ENCODE data around the gene EBF4. TPM values are rescaled to one million over a fixed set of nuclear protein-coding genes. Genes with fewer than 3 reads are reported as not detected.

The EBF4 gene
- total and polyA plus RNA-seq, 10 of the 15 experiments (the other 5 are each of a cell fraction or from before 2014, with no cell fraction given) = 0.13 TPM; not detected in 9

DNA sequence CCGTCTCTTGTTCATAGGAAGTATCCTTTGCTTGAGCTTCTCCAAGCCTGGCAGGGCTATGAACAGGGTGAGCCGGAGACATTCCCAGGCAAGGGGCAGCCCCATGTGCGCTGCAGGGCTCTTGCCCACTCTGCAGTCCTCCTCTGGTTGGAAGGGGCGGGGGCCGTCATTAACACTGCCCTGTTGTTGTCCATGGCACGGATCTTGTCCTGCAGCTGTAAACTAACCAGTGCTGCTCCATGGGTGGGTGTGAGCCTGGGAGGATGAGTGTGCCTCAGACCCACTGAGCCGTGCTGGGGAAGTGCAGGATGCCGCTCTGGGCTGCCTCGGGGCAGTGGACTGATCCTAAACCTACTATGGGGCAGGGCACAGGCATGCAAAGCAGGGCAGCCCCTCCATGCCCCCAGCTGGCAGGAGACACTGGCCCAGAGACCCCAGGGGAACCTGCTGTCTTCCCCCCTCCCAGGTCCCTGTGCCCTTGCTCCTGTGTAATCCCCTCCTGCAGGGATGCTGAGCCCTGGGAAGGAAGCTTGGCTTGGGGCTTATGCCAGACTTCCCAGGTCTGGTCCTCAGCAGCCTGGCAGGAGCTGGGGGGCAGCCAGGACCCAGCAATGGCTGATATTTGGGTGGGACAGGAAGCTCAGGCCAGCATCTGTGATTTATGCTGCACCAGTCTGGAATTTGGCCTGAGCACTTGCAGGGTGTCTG, 8.5 kb downstream of the EBF4 start:
- H3K4me1 ChIP-seq (ENCODE audit: control insufficient read depth, insufficient read depth, low read length) = no peaks in the 10 kb centered on the region
- ChIA-PET CTCF (no interaction called here), POLR2A (no interaction called here), SMC1A (ENCODE audit: uncharacterized antibody, unreplicated experiment) (no interaction called here), RAD21 (ENCODE audit: unreplicated experiment) (no interaction called here)
- H3K9me3 ChIP-seq (replicated peaks; ENCODE audit: control insufficient read depth, insufficient read depth, low read length) = no peaks in the 10 kb centered on the region
- no peak overlapping the region for H3K27ac ChIP-seq (ENCODE audit: control insufficient read depth, insufficient read depth)
- no peak for TF ChIP-seq SRF (IDR thresholded peaks at IDR 0.05; ENCODE audit: low read depth in 2 of 2, low read length in 2 of 2)
- no peak for TF ChIP-seq ZZZ3 (IDR thresholded peaks at IDR 0.05; ENCODE audit: control insufficient read depth, insufficient read length, low read depth)
- TF ChIP-seq FOS (IDR thresholded peaks at IDR 0.05; ENCODE audit: borderline replicate concordance, extremely low read depth, insufficient read length) = no peak
- no peak for TF ChIP-seq SUPT20H (IDR thresholded peaks at IDR 0.05; ENCODE audit: borderline replicate concordance, control insufficient read depth, low read depth, low read length)
- no peak for TF ChIP-seq MEF2B (IDR thresholded peaks at IDR 0.05; ENCODE audit: partially characterized antibody, poor library complexity, severe bottlenecking)
- TF ChIP-seq YY1 (IDR thresholded peaks at IDR 0.05; ENCODE audit: low read depth, low read length) = no peak
- no peak overlapping the region for H3K9ac ChIP-seq (ENCODE audit: control insufficient read depth, insufficient read depth, low read length)
- H3K4me3 ChIP-seq = no peak overlapping the region
- no peak overlapping the region for H3K4me2 ChIP-seq (ENCODE audit: control insufficient read depth, insufficient read depth)
- intact Hi-C loops (cut with micrococcal nuclease; ENCODE audit: unreplicated experiment) (no loop called here), in situ Hi-C loops (cut with MboI) (no loop called here)
- H4K20me1 ChIP-seq (ENCODE audit: control insufficient read depth, insufficient read depth) = no peaks in the 10 kb centered on the region
- BruUV-seq (replicated peaks) = no TSS peak
- ATAC-seq (no peak), FAIRE-seq (no peak), DNase-seq (ENCODE audit: low read depth, low spot score) (no peak)
- H3K79me2 ChIP-seq (ENCODE audit: control insufficient read depth, insufficient read depth, low read length) = no peaks in the 10 kb centered on the region
- no peaks in the 10 kb centered on the region for H3K36me3 ChIP-seq (ENCODE audit: control insufficient read depth in 2 of 2, insufficient read depth in 2 of 2, low read length in 1 of 2)
- 31% methylated on average over 9 of the region's 9 CpGs for WGBS (ENCODE audit: insufficient coverage, insufficient replicate concordance, low lambda C conversion rate, missing lambda C conversion rate)
- no peaks in the 10 kb centered on the region; a peak in 3 of 4 replicates for H3K27me3 ChIP-seq (replicated peaks in 1 of 2; ENCODE audit: control insufficient read depth in 2 of 2, insufficient read depth in 2 of 2, low read length in 1 of 2)
- H2AFZ ChIP-seq (ENCODE audit: control insufficient read depth, low read depth, low read length) = no peak overlapping the region

DNA sequence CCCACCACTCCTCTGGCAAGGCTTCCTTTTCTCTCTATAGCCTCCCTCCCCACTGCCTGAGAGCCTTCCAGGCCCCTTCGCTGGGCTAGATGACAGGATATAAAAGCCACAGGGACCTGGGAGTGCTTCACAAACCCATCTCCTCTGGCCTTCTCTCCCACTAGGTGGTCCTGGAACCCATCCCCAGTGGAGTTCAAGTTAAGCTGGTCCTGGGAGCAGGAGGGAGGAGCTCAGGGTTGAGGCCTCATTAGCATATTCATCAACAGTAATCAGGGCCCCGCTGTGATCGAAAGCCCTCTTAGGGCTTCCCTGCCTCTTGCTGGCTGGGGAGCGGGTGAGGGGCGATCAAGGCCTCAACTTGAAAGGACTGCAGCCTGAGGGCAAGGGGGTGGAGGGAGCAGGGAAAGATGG, 9.1 kb downstream of the EBF4 start:
- H3K27me3 ChIP-seq (replicated peaks in 1 of 2; ENCODE audit: control insufficient read depth in 2 of 2, insufficient read depth in 2 of 2, low read length in 1 of 2) = no peaks in the 10 kb centered on the region; a peak in 3 of 4 replicates
- ChIA-PET CTCF (no interaction called here), SMC1A (ENCODE audit: uncharacterized antibody, unreplicated experiment) (no interaction called here), POLR2A (no interaction called here), RAD21 (ENCODE audit: unreplicated experiment) (no interaction called here)
- no peak overlapping the region for H3K4me2 ChIP-seq (ENCODE audit: control insufficient read depth, insufficient read depth)
- H3K36me3 ChIP-seq (ENCODE audit: control insufficient read depth in 2 of 2, insufficient read depth in 2 of 2, low read length in 1 of 2) = no peaks in the 10 kb centered on the region
- TF ChIP-seq, protein P1, sequence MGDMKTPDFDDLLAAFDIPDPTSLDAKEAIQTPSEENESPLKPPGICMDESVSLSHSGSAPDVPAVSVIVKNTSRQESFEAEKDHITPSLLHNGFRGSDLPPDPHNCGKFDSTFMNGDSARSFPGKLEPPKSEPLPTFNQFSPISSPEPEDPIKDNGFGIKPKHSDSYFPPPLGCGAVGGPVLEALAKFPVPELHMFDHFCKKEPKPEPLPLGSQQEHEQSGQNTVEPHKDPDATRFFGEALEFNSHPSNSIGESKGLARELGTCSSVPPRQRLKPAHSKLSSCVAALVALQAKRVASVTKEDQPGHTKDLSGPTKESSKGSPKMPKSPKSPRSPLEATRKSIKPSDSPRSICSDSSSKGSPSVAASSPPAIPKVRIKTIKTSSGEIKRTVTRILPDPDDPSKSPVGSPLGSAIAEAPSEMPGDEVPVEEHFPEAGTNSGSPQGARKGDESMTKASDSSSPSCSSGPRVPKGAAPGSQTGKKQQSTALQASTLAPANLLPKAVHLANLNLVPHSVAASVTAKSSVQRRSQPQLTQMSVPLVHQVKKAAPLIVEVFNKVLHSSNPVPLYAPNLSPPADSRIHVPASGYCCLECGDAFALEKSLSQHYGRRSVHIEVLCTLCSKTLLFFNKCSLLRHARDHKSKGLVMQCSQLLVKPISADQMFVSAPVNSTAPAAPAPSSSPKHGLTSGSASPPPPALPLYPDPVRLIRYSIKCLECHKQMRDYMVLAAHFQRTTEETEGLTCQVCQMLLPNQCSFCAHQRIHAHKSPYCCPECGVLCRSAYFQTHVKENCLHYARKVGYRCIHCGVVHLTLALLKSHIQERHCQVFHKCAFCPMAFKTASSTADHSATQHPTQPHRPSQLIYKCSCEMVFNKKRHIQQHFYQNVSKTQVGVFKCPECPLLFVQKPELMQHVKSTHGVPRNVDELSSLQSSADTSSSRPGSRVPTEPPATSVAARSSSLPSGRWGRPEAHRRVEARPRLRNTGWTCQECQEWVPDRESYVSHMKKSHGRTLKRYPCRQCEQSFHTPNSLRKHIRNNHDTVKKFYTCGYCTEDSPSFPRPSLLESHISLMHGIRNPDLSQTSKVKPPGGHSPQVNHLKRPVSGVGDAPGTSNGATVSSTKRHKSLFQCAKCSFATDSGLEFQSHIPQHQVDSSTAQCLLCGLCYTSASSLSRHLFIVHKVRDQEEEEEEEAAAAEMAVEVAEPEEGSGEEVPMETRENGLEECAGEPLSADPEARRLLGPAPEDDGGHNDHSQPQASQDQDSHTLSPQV (IDR thresholded peaks at IDR 0.05) = no peak
- FAIRE-seq (no peak), DNase-seq (ENCODE audit: low read depth, low spot score) (no peak), ATAC-seq (no peak)
- H3K79me2 ChIP-seq (ENCODE audit: control insufficient read depth, insufficient read depth, low read length) = no peaks in the 10 kb centered on the region
- no peaks in the 10 kb centered on the region for H3K4me1 ChIP-seq (ENCODE audit: control insufficient read depth, insufficient read depth, low read length)
- H3K27ac ChIP-seq (ENCODE audit: control insufficient read depth, insufficient read depth) = no peak overlapping the region
- in situ Hi-C loops (cut with MboI) (no loop called here), intact Hi-C loops (cut with micrococcal nuclease; ENCODE audit: unreplicated experiment) (no loop called here)
- H2AFZ ChIP-seq (ENCODE audit: control insufficient read depth, low read depth, low read length) = no peak overlapping the region
- 35% methylated on average over 5 of the region's 5 CpGs for WGBS (ENCODE audit: insufficient coverage, insufficient replicate concordance, low lambda C conversion rate, missing lambda C conversion rate)
- H3K9ac ChIP-seq (ENCODE audit: control insufficient read depth, insufficient read depth, low read length) = no peak overlapping the region
- H3K9me3 ChIP-seq (replicated peaks; ENCODE audit: control insufficient read depth, insufficient read depth, low read length) = no peaks in the 10 kb centered on the region
- no peaks in the 10 kb centered on the region for H4K20me1 ChIP-seq (ENCODE audit: control insufficient read depth, insufficient read depth)
- no peak overlapping the region for H3K4me3 ChIP-seq
- no TSS peak for BruUV-seq (replicated peaks)

Measured in GM12878 (cell line).